Caco-2 (cell line): ENCODE data around the gene IP6K3. TPM values are rescaled to one million over a fixed set of nuclear protein-coding genes. Genes with fewer than 3 reads are reported as not detected.

Source experiments
- BruUV-seq: library from RNA; stranded (reverse); fragments of 400-500 nt; replicated peaks from 2 replicates; lab custom pipeline; 2021; lab: Mats Ljungman, UMichigan
- CTCF ChIA-PET: fragments of 300-600 bp; sonication (Branson Sonifier 250); formaldehyde crosslinking; loops from one replicate; lab custom pipeline; 2022; ENCODE audit warnings: antibody characterized with exemption; lab: Charles Lee
- POLR2A ChIA-PET: fragments of 300-600 bp; sonication (Branson Sonifier 250); formaldehyde crosslinking; loops from one replicate; lab custom pipeline; 2022; ENCODE audit warnings: antibody characterized with exemption; lab: Charles Lee
- DNase-seq, 2 experiments: peaks; one replicate each; pipeline versions ENCODE4 v3.0.0 to v3.0.0-alpha.2; 2020 to 2022
- H3K27me3 ChIP-seq: replicated peaks from 2 replicates; pipeline ENCODE4 v1.6.0; 2011; ENCODE audit warnings: low read length; ENCODE audit not compliant: control insufficient read depth, insufficient read depth
- H3K36me3 ChIP-seq: 2 replicates; pipeline ENCODE4 v1.5.1; 2011; ENCODE audit warnings: low read length; ENCODE audit not compliant: control insufficient read depth, insufficient read depth
- H3K4me1 ChIP-seq: fragments of 250-450 bp; sonication (Bioruptor Pico); 2 replicates; pipeline ENCODE4 v1.5.1; 2020; ENCODE audit warnings: mild to moderate bottlenecking
- H3K4me3 ChIP-seq: 2 replicates; pipeline ENCODE4 v1.5.1; 2011; ENCODE audit warnings: low read depth, mild to moderate bottlenecking, control low read depth, low read length
- H3K9me3 ChIP-seq: fragments of 250-450 bp; sonication (Bioruptor Pico); 2 replicates; pipeline ENCODE4 v1.5.1; 2020; ENCODE audit warnings: mild to moderate bottlenecking, moderate library complexity
- H3K27ac Mint-ChIP-seq: one replicate; pipeline ENCODE4 v1.8.0; 2022; ENCODE audit warnings: mixed read lengths; ENCODE audit not compliant: unreplicated experiment
- H3K27me3 Mint-ChIP-seq: one replicate; pipeline ENCODE4 v1.8.0; 2022; ENCODE audit warnings: mixed read lengths; ENCODE audit not compliant: insufficient read depth, unreplicated experiment
- H3K36me3 Mint-ChIP-seq: one replicate; pipeline ENCODE4 v1.8.0; 2022; ENCODE audit warnings: mild to moderate bottlenecking, mixed read lengths; ENCODE audit not compliant: insufficient read depth, unreplicated experiment
- H3K4me1 Mint-ChIP-seq: one replicate; pipeline ENCODE4 v1.8.0; 2022; ENCODE audit warnings: low read depth, mixed read lengths; ENCODE audit not compliant: unreplicated experiment
- H3K4me3 Mint-ChIP-seq: one replicate; pipeline ENCODE4 v1.8.0; 2022; ENCODE audit warnings: mild to moderate bottlenecking, moderate library complexity, mixed read lengths; ENCODE audit not compliant: unreplicated experiment
- H3K9me3 Mint-ChIP-seq: one replicate; pipeline ENCODE4 v1.8.0; 2022; ENCODE audit warnings: mixed read lengths; ENCODE audit not compliant: unreplicated experiment
- intact Hi-C: fragments of 100-400 bp; cut with micrococcal nuclease; formaldehyde crosslinking; loops from one replicate; pipeline ENCODE4 v1.10.0; 2022; ENCODE audit not compliant: unreplicated experiment
- total RNA-seq: library from RNA; stranded (reverse); gene quantifications from 2 replicates; pipeline ENCODE4 v1.2.3, GENCODE V29; 2022
- TF ChIP-seq, protein P1 (sequence below), 2 experiments: fragments of 200-600 bp in 1 of 2; IDR thresholded peaks; 1 replicate in 1 of 2; 2 replicates in 1 of 2; pipeline versions ENCODE4 v1.5.1 to v1.8.0; 2011 to 2022; ENCODE audit warnings: antibody characterized with exemption in 1 of 2, control low read depth in 1 of 2, inconsistent platforms in 1 of 2, low read depth in 1 of 2, low read length in 1 of 2, mild to moderate bottlenecking in 1 of 2, moderate library complexity in 1 of 2; ENCODE audit not compliant: insufficient read depth in 1 of 2, severe bottlenecking in 1 of 2, unreplicated experiment in 1 of 2

The IP6K3 gene
- total RNA-seq, 1 experiment from 2014 or later: 0.45 TPM

- H3K4me1 ChIP-seq: peaks cover 16% of the 10 kb centered on the region
- Mint-ChIP-seq H3K27me3 (peaks cover 3% of the 10 kb centered on the region), H3K4me1 (peaks cover 22% of the 10 kb centered on the region), H3K27ac (no peak overlapping the region), H3K9me3 (no peaks in the 10 kb centered on the region), H3K4me3 (no peak overlapping the region), H3K36me3 (no peaks in the 10 kb centered on the region)
- intact Hi-C loops: no loop called here
- no TSS peak for BruUV-seq
- no peaks in the 10 kb centered on the region for H3K9me3 ChIP-seq
- H3K27me3 ChIP-seq: no peaks in the 10 kb centered on the region
- ChIA-PET CTCF (interaction anchor here (0.8 to 1.2 kb wide), 4 partner anchors 16 to 155 kb away, joined by 3 to 6 read pairs (median 5); partner anchors contain the start of gene UQCC2), POLR2A (no interaction called here)
- no peak for DNase-seq
- TF ChIP-seq, protein P1, sequence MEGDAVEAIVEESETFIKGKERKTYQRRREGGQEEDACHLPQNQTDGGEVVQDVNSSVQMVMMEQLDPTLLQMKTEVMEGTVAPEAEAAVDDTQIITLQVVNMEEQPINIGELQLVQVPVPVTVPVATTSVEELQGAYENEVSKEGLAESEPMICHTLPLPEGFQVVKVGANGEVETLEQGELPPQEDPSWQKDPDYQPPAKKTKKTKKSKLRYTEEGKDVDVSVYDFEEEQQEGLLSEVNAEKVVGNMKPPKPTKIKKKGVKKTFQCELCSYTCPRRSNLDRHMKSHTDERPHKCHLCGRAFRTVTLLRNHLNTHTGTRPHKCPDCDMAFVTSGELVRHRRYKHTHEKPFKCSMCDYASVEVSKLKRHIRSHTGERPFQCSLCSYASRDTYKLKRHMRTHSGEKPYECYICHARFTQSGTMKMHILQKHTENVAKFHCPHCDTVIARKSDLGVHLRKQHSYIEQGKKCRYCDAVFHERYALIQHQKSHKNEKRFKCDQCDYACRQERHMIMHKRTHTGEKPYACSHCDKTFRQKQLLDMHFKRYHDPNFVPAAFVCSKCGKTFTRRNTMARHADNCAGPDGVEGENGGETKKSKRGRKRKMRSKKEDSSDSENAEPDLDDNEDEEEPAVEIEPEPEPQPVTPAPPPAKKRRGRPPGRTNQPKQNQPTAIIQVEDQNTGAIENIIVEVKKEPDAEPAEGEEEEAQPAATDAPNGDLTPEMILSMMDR (IDR thresholded peaks at IDR 0.05; ENCODE audit: insufficient read depth in 1 of 2, low read depth in 1 of 2, low read length in 1 of 2, severe bottlenecking in 1 of 2, unreplicated experiment in 1 of 2): no peak
- H3K36me3 ChIP-seq: no peaks in the 10 kb centered on the region
- H3K4me3 ChIP-seq: no peak overlapping the region
These were observed 1.2 kb downstream of the IP6K3 start for GRCh38 chr6:33745548-33745947.

DNA sequence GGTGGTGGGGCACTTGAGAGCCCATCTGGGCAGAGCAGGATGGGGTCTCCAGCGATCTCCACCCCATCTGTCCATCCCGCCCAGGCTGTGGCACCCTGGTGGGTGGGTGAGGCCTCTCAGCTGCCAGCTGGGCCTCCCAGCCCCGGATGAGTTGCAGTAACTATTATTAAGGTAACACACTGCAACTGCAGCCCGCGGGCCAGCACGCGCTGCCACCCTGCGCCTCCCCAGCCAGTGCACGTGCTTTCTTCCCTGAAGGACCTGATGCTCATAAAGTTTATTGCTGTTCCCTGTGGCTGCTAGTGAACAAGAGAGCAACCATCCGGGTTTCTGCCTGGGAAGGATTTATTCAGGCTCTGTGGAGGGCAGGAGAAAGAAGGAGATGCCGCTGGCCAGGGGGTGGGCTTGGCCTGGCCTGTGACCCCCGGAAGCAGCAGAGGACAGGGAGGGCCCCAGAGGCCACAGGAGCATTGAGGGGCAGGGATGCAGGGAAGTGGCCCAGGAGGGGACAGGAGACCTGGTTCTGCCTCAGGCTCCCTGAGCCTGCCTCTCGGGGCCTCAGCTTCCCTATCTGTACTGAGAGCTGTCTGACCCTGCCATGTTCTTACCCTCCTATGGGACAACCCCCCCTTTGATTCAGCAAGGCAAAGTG is 1.7 kb downstream of the IP6K3 start:
- BruUV-seq: no TSS peak
- Mint-ChIP-seq H3K4me1 (peaks cover 17% of the 10 kb centered on the region), H3K4me3 (no peak overlapping the region), H3K9me3 (no peaks in the 10 kb centered on the region), H3K27ac (no peak overlapping the region), H3K27me3 (peaks cover 3% of the 10 kb centered on the region), H3K36me3 (no peaks in the 10 kb centered on the region)
- ChIA-PET POLR2A (no interaction called here), CTCF (interaction anchor here (1.0 to 3.8 kb wide), 3 partner anchors 17 to 155 kb away, joined by 8 to 34 read pairs (median 23); partner anchors contain the start of gene UQCC2)
- peaks cover 13% of the 10 kb centered on the region for H3K4me1 ChIP-seq
- no peaks in the 10 kb centered on the region for H3K36me3 ChIP-seq
- DNase-seq: no peak
- intact Hi-C loops: loop anchor here (1.0 kb wide), 3 partner anchors 7 to 34 kb away; partner anchors contain the start of gene UQCC2
- H3K9me3 ChIP-seq: no peaks in the 10 kb centered on the region
- H3K4me3 ChIP-seq: no peak overlapping the region
- H3K27me3 ChIP-seq: no peaks in the 10 kb centered on the region
- TF ChIP-seq, protein P1 (IDR thresholded peaks at IDR 0.05; ENCODE audit: insufficient read depth in 1 of 2, low read depth in 1 of 2, low read length in 1 of 2, severe bottlenecking in 1 of 2, unreplicated experiment in 1 of 2): no peak

GRCh38 chr6:33744001-33744848 is 2.5 kb downstream of the IP6K3 start:
- ChIA-PET POLR2A (interaction anchor here (1.2 kb wide), 1 partner anchor 33 kb away, joined by 3 read pairs; the partner anchor contains the start of gene UQCC2), CTCF (interaction anchor here (0.6 to 3.8 kb wide), 5 partner anchors 18 to 158 kb away, joined by 3 to 34 read pairs (median 8); partner anchors contain the start of gene UQCC2)
- H3K36me3 ChIP-seq: no peaks in the 10 kb centered on the region
- Mint-ChIP-seq H3K4me3 (peak overlapping the region; percentile 39), H3K27ac (no peak overlapping the region), H3K36me3 (no peaks in the 10 kb centered on the region), H3K9me3 (no peaks in the 10 kb centered on the region), H3K4me1 (peaks cover 10% of the 10 kb centered on the region), H3K27me3 (peaks cover 3% of the 10 kb centered on the region)
- no peak overlapping the region for H3K4me3 ChIP-seq
- H3K4me1 ChIP-seq: peaks cover 12% of the 10 kb centered on the region
- H3K27me3 ChIP-seq: no peaks in the 10 kb centered on the region
- intact Hi-C loops: loop anchor here (1.0 kb wide), 3 partner anchors 8 to 33 kb away; partner anchors contain the start of gene UQCC2
- no peaks in the 10 kb centered on the region for H3K9me3 ChIP-seq
- peak; percentile 76 to 80 for DNase-seq
- BruUV-seq: no TSS peak
- TF ChIP-seq, protein P1 (IDR thresholded peaks at IDR 0.05; ENCODE audit: insufficient read depth in 1 of 2, low read depth in 1 of 2, low read length in 1 of 2, severe bottlenecking in 1 of 2, unreplicated experiment in 1 of 2): peak; percentile 86 to 89
